Lower leg skin (tissue), 3 donors: ENCODE results near the gene TRAF4.

Source experiments
- POLR2A ChIP-seq, 2 donors: fragments of 450-650 bp; IDR thresholded peaks; one replicate each; pipeline ENCODE4 v1.6.1; 2016 to 2017; ENCODE audit warnings: antibody characterized with exemption in 2 of 2, mild to moderate bottlenecking in 1 of 2, moderate library complexity in 1 of 2
- TF ChIP-seq, protein P1 (sequence below), 3 donors: fragments of 450-650 bp; IDR thresholded peaks; one replicate each; pipeline ENCODE4 v1.5.1; 2016; ENCODE audit warnings: antibody characterized with exemption in 3 of 3, mild to moderate bottlenecking in 3 of 3, moderate library complexity in 2 of 3

DNA sequence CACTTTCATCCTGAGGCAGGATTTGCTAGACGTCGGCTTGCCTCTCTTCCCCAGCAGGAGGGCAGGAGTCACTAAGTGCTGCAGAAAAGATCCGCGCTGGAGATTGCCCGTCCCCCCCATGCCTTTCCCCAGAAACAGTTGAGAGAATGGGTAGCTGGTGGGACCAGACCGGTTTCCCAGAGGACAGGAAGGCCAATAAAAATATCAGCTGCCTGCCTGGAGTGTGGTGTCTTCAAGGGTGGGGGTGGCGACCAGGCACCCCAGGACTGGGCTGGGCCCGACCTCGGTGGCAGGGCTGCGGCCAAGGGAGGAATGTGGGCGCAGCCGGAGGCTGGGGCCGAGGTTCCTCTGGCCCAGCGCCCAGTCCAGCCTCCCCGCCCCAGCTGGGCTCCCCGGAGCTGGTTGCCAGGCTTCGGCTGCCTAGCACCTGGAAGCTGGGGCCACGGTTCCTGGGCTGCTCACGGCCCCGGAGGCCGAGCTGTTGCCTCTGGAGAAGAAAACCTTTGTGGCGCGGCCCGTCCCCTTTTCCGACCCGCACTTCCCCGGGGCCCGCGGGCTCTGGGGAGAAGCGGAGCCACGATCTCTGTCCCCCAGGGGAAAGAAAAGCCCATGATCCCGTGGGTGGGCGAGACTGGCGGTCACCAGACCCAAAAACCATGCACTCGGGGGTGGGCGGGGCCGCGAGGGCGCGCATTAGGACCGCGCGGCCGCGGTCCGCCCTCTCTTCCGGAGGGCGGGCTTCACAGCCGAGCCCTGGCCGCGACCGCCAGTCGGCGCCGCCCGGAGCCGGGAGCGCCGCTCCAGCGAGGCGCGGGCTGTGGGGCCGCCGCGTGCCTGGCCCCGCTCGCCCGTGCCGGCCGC lies at the start of gene TRAF4:
- TF ChIP-seq, protein P1, sequence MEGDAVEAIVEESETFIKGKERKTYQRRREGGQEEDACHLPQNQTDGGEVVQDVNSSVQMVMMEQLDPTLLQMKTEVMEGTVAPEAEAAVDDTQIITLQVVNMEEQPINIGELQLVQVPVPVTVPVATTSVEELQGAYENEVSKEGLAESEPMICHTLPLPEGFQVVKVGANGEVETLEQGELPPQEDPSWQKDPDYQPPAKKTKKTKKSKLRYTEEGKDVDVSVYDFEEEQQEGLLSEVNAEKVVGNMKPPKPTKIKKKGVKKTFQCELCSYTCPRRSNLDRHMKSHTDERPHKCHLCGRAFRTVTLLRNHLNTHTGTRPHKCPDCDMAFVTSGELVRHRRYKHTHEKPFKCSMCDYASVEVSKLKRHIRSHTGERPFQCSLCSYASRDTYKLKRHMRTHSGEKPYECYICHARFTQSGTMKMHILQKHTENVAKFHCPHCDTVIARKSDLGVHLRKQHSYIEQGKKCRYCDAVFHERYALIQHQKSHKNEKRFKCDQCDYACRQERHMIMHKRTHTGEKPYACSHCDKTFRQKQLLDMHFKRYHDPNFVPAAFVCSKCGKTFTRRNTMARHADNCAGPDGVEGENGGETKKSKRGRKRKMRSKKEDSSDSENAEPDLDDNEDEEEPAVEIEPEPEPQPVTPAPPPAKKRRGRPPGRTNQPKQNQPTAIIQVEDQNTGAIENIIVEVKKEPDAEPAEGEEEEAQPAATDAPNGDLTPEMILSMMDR (IDR thresholded peaks at IDR 0.05): no peak
- TF ChIP-seq POLR2A (IDR thresholded peaks at IDR 0.05): peak in 1 of 2 donors; percentile 58
